Naive thymus-derived CD4-positive, alpha-beta T cell (primary cell): Measurements from ENCODE around the gene DEFB132. TPM values are rescaled to one million over a fixed set of nuclear protein-coding genes. Genes with fewer than 3 reads are reported as not detected.
"Not testable (repeated sequence)": the region's sequence is repeated elsewhere in the genome, so short reads cannot be mapped to it uniquely, and the experiment has no call there.

Experiments used
- ATAC-seq: fragments of 150-1000 bp; cut with Tn5 transposase; 2 replicates; pipeline ENCODE4 v1.10.0; 2021; ENCODE audit warnings: mild to moderate bottlenecking, moderate library complexity
- CTCF ChIA-PET: fragments of 350-600 bp; sonication (Branson Sonifier 250); formaldehyde crosslinking; loops from one replicate; lab custom pipeline; 2021; ENCODE audit warnings: antibody characterized with exemption; lab: Charles Lee
- POLR2A ChIA-PET: fragments of 350-600 bp; sonication (Branson Sonifier 250); formaldehyde crosslinking; loops from one replicate; lab custom pipeline; 2021; ENCODE audit warnings: antibody characterized with exemption, inconsistent platforms; lab: Charles Lee
- DNase-seq, 9 donors: peaks; one replicate each; pipeline versions ENCODE4 v3.0.0 to v3.0.0-alpha.2; 2020 to 2022; ENCODE audit warnings: mixed read lengths in 1 of 9
- H3K27ac ChIP-seq: one replicate; pipeline ENCODE4 v1.7.0; 2013; ENCODE audit warnings: mild to moderate bottlenecking, low read depth, low read length, moderate library complexity
- H3K27me3 ChIP-seq, 2 donors: one replicate each; pipeline ENCODE4 v1.7.0; 2013; ENCODE audit warnings: low read length in 2 of 2, mild to moderate bottlenecking in 2 of 2, moderate library complexity in 2 of 2; ENCODE audit not compliant: control insufficient read depth in 2 of 2, insufficient read depth in 2 of 2
- H3K36me3 ChIP-seq, 3 experiments: 1 replicate in 2 of 3; 2 replicates in 1 of 3; pipeline ENCODE4 v1.7.0; 2013; ENCODE audit warnings: low read length in 3 of 3, mild to moderate bottlenecking in 3 of 3, moderate library complexity in 1 of 3; ENCODE audit not compliant: insufficient read depth in 3 of 3, control insufficient read depth in 2 of 3
- H3K4me1 ChIP-seq, 2 donors: one replicate each; pipeline ENCODE4 v1.7.0; 2013; ENCODE audit warnings: low read length in 2 of 2, mild to moderate bottlenecking in 2 of 2, moderate library complexity in 1 of 2; ENCODE audit not compliant: control insufficient read depth in 2 of 2, insufficient read depth in 2 of 2
- H3K4me3 ChIP-seq: 2 replicates; pipeline ENCODE4 v1.7.0; 2013; ENCODE audit warnings: mild to moderate bottlenecking, low read length
- H3K9me3 ChIP-seq, 3 experiments: 1 replicate in 2 of 3; 2 replicates in 1 of 3; pipeline ENCODE4 v1.7.0; 2013; ENCODE audit warnings: low read length in 3 of 3; ENCODE audit not compliant: control insufficient read depth in 2 of 3
- H3K27ac Mint-ChIP-seq, 9 donors: one replicate each; pipeline ENCODE4 v1.8.0; 2020 to 2022; ENCODE audit warnings: mixed read lengths in 9 of 9, mild to moderate bottlenecking in 8 of 9, moderate library complexity in 5 of 9, inconsistent platforms in 2 of 9
- H3K27me3 Mint-ChIP-seq, 5 donors: one replicate each; pipeline ENCODE4 v1.8.0; 2021 to 2022; ENCODE audit warnings: mixed read lengths in 5 of 5, mild to moderate bottlenecking in 1 of 5
- H3K36me3 Mint-ChIP-seq, 5 donors: one replicate each; pipeline ENCODE4 v1.8.0; 2020 to 2022; ENCODE audit warnings: mixed read lengths in 5 of 5, mild to moderate bottlenecking in 3 of 5, inconsistent platforms in 1 of 5
- H3K4me1 Mint-ChIP-seq, 7 donors: one replicate each; pipeline ENCODE4 v1.8.0; 2020 to 2022; ENCODE audit warnings: mixed read lengths in 7 of 7, mild to moderate bottlenecking in 3 of 7, inconsistent platforms in 1 of 7
- H3K4me3 Mint-ChIP-seq, 10 donors: one replicate each; pipeline ENCODE4 v1.8.0; 2020 to 2022; ENCODE audit warnings: mild to moderate bottlenecking in 10 of 10, mixed read lengths in 10 of 10, moderate library complexity in 6 of 10, inconsistent platforms in 2 of 10
- H3K9me3 Mint-ChIP-seq, 11 donors: one replicate each; pipeline ENCODE4 v1.8.0; 2020 to 2022; ENCODE audit warnings: mixed read lengths in 11 of 11, mild to moderate bottlenecking in 4 of 11, inconsistent platforms in 1 of 11, moderate library complexity in 1 of 11
- intact Hi-C, 2 donors: fragments of 100-400 bp; cut with micrococcal nuclease; formaldehyde crosslinking; loops; one replicate each; pipeline ENCODE4 v1.15.1; 2023
- polyA plus RNA-seq, 2 donors: library from polyadenylated mRNA; unstranded; fragments of 300-500 nt; fragmentation: Illumina TruSeq; gene quantifications; one replicate each; pipeline ENCODE4 v1.2.3, GENCODE V29; 2021
- total RNA-seq, 6 experiments: library from RNA in 5 of 6; stranded (reverse) in 5 of 6; gene quantifications; 1 replicate in 5 of 6; 2 replicates in 1 of 6; pipeline ENCODE4 v1.2.3 and lab custom pipeline; 2021 to 2026

Gene DEFB132
- total and polyA plus RNA-seq, 7 experiments from 2014 or later: not detected

DNA sequence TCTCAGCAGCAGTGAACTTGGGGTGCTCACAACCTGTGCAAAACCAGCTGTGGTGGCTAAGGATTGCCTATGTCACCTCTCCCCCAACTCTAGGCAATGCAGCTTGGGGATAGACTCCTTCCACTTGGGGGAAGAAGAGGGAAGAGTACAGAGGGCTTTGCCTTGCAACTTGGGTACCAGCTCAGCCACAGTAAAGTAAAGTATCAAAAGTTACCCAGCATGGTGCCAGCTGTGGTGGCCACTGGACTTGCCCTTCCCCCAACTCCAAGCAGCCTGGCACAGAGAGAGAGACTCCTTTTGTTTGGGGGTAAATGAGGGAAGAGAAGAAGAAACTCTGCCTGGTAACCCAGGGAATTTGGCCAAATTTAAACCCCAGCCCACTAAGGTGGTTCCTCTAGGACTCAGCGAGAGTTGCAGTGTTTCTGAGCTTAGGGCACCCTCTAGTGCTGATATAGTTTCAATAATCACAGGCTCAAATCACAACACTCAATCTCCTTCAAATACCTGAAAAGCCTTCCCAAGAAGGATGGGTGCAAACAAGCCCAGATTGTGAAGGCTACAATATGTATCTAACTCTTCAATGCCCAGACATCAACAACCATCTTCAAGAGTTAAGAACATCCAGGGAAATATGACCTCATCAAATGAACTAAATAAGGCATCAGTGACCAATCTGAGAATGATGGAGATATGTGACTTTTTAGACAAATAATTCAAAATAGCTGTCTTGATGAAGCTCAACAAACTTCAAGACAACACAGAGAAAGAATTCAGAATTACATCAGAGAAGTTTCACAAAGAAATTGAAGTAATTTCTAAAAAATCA, 38.0 kb upstream of the DEFB132 start:
- Histone ChIP-seq H3K36me3 (no peaks in the 10 kb centered on the region), H3K27ac (no peak overlapping the region), H3K4me3 (no peak overlapping the region), H3K9me3 (no peaks in the 10 kb centered on the region), H3K27me3 (no peaks in the 10 kb centered on the region), H3K4me1 (no peaks in the 10 kb centered on the region)
- ATAC-seq (peak; percentile 29), DNase-seq (peak in 1 of 9 donors; percentile 7)
- POLR2A ChIA-PET: no interaction called here
- peaks cover 8 to 55% (median 18%) of the 10 kb centered on the region in 5 donors for H3K27me3 Mint-ChIP-seq
- no peak overlapping the region for H3K4me3 Mint-ChIP-seq
- no peak overlapping the region for H3K27ac Mint-ChIP-seq
- intact Hi-C loops: no loop called here
- no peaks in the 10 kb centered on the region for H3K36me3 Mint-ChIP-seq
- no peaks in the 10 kb centered on the region for H3K9me3 Mint-ChIP-seq
- CTCF ChIA-PET: interaction anchor here (0.7 to 2.1 kb wide), 3 partner anchors 12 to 47 kb away, joined by 3 to 7 read pairs (median 6); no protein-coding TSS in a partner anchor
- H3K4me1 Mint-ChIP-seq: no peaks in the 10 kb centered on the region

DNA sequence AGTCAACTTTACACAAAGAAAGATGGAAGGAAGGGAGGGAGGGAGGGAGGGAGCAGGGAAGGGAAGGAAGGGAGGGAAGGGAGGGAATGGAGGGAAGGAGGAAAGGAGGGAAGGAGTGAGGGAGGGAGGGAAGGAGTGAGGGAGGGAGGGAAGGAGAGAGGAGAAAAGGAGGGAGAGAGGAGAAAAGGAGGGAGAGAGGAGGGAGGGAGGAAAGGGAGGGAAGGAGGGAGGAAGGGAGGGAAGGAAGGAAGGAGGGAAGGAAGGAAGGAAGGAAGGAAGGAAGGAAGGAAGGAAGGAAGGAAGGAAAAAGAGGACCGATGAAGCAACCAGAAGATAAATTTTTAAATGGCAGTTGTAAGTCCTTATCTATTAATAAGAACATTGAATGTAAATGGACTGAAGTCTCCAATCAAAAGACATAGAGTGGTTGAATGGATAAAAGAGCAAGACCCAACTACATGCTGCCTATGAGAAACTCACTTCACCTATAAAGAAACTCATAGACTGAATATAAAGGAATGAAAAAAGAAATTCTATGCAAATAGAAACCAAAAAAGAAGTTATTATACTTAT, 36.2 kb upstream of the DEFB132 start:
- Mint-ChIP-seq H3K4me1 (peaks cover 0 to 10% (median 7%) of the 10 kb centered on the region in 7 donors), H3K9me3 (peaks cover 0 to 5% (median 0%) of the 10 kb centered on the region in 11 donors), H3K27me3 (peaks cover 8 to 51% (median 18%) of the 10 kb centered on the region in 5 donors), H3K4me3 (no peak overlapping the region), H3K27ac (no peak overlapping the region), H3K36me3 (peaks cover 0 to 4% (median 0%) of the 10 kb centered on the region in 5 donors)
- intact Hi-C loops: no loop called here
- Histone ChIP-seq H3K4me3 (no peak overlapping the region), H3K27me3 (no peaks in the 10 kb centered on the region), H3K27ac (no peak overlapping the region), H3K36me3 (no peaks in the 10 kb centered on the region), H3K4me1 (peaks cover 0 to 4% of the 10 kb centered on the region in 2 donors), H3K9me3 (no peaks in the 10 kb centered on the region)
- ChIA-PET CTCF (interaction anchor here (0.6 kb wide), 1 partner anchor 19 kb away, joined by 5 read pairs; no protein-coding TSS in a partner anchor), POLR2A (interaction anchor here (0.6 kb wide), 1 partner anchor 17 kb away, joined by 3 read pairs; no protein-coding TSS in a partner anchor)
- no peak for DNase-seq
- no peak for ATAC-seq

GRCh38 chr20:225879-226278, 31.6 kb upstream of the DEFB132 start:
- H3K9me3 ChIP-seq, DNase-seq, H3K4me3 ChIP-seq, H3K36me3 Mint-ChIP-seq, intact Hi-C loops, H3K27ac ChIP-seq, ATAC-seq, H3K36me3 ChIP-seq, H3K27me3 ChIP-seq, H3K9me3 Mint-ChIP-seq: not testable (repeated sequence)
- POLR2A ChIA-PET: interaction anchor here (0.7 to 1.0 kb wide), 3 partner anchors 16 to 99 kb away, joined by 3 read pairs; partner anchors contain the start of genes DEFB132 and SOX12
- Mint-ChIP-seq H3K4me1 (peaks cover 8 to 41% (median 29%) of the 10 kb centered on the region in 7 donors), H3K27me3 (peaks cover 2 to 25% (median 2%) of the 10 kb centered on the region in 5 donors), H3K4me3 (peak overlapping the region in 5 of 10 donors; percentile 23 to 52 (median 36)), H3K27ac (peak overlapping the region in 7 of 9 donors; percentile 58 to 95 (median 80))
- H3K4me1 ChIP-seq: peaks cover 0 to 26% of the 10 kb centered on the region in 2 donors
- CTCF ChIA-PET: interaction anchor here (1.4 kb wide), 2 partner anchors 40 to 105 kb away, joined by 5 read pairs; no protein-coding TSS in a partner anchor

DNA sequence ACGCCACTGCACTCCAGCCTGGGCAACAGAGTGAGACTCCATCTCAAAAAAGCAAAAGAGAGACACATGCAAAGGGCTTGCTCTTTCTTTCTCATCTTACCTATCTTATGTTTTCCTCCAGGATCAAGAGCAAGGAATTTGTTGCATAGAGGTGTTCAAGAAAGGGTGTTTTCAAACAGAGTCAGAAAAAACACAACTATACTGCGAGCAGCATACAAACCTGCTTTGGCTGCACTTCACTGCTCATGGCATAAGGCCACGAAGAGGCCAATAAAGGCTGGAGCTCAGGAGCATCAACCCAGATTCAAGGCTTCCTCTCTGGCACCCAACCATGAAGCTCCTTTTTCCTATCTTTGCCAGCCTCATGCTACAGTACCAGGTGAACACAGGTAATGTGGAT, 30.6 kb upstream of the DEFB132 start, which contains the start of gene DEFB129:
TSS of gene DEFB129 (plus strand) at position 301 of the 400 bp plus-strand sequence. CDS start at position 332, 31 bp downstream.
- Mint-ChIP-seq H3K27ac (peak within 1 kb of the TSS; percentile 46 to 95 (median 80)), H3K27me3 (peaks cover 0 to 18% (median 0%) of the 10 kb centered on the region in 5 donors), H3K4me1 (peaks cover 8 to 41% (median 29%) of the 10 kb centered on the region in 7 donors), H3K36me3 (peaks cover 0 to 4% (median 0%) of the 10 kb centered on the region in 5 donors), H3K9me3 (peaks cover 0 to 5% (median 0%) of the 10 kb centered on the region in 11 donors), H3K4me3 (peak within 1 kb of the TSS in 9 of 10 donors; percentile 29 to 69 (median 39))
- Histone ChIP-seq H3K4me3 (no peak within 1 kb of the TSS), H3K4me1 (peaks cover 0 to 26% of the 10 kb centered on the region in 2 donors), H3K36me3 (no peaks in the 10 kb centered on the region), H3K9me3 (no peaks in the 10 kb centered on the region), H3K27me3 (no peaks in the 10 kb centered on the region), H3K27ac (peak within 1 kb of the TSS; percentile 44)
- CTCF ChIA-PET: interaction anchor here (0.6 to 1.4 kb wide), 6 partner anchors 10 to 103 kb away, joined by 4 to 6 read pairs (median 5); partner anchors contain the start of gene DEFB132
- no peak for ATAC-seq
- DNase-seq: no peak
- POLR2A ChIA-PET: interaction anchor here (0.5 to 2.6 kb wide), 6 partner anchors 9 to 73 kb away, joined by 3 to 7 read pairs (median 4); no protein-coding TSS in a partner anchor
- intact Hi-C loops: no loop called here

DNA sequence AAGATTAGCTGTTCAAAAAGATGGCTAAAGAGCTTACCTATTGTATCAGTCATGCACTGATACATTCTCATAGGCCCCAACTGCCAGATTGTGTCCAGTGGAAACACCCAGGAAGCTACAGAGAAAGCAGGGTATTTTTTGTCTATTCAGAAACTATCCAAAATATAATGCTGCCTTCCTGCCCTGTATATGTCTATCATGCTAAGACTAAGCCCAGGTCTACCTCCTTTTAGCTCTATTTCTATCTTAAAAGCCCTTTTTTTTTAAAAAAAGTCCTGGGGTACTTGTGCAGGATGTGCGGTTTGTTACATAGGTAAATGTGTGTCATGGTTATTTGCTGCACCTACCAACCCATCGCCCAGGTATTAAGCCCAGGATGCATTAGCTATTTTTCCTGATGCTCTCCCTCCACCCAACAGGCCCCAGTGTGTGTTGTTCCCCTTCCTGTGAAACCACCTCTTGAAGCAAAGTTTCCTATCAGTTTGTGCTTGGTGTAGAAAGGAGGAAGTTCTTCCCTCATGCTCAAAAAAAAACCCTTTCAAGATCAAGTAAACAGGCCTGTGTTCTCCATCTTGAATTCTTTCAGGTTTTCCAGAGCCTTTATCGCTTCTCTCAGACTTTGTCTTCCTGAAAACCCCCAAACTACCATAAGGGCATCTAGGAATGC, 30.0 kb upstream of the DEFB132 start:
- H3K4me3 Mint-ChIP-seq: peak overlapping the region in 8 of 10 donors; percentile 14 to 69 (median 42)
- peak overlapping the region; percentile 44 for H3K27ac ChIP-seq
- CTCF ChIA-PET: interaction anchor here (0.6 to 1.2 kb wide), 5 partner anchors 10 to 102 kb away, joined by 4 to 6 read pairs (median 5); partner anchors contain the start of gene DEFB132

More for the DNA sequence above, 30.0 kb upstream of the DEFB132 start:
- Histone ChIP-seq H3K4me3 (no peak overlapping the region), H3K4me1 (peaks cover 0 to 26% of the 10 kb centered on the region in 2 donors), H3K9me3 (no peaks in the 10 kb centered on the region), H3K36me3 (no peaks in the 10 kb centered on the region), H3K27me3 (no peaks in the 10 kb centered on the region)
- Mint-ChIP-seq H3K4me1 (peaks cover 8 to 41% (median 29%) of the 10 kb centered on the region in 7 donors), H3K27me3 (peaks cover 0 to 13% (median 0%) of the 10 kb centered on the region in 5 donors), H3K27ac (peak overlapping the region; percentile 46 to 95 (median 80)), H3K36me3 (peaks cover 0 to 4% (median 0%) of the 10 kb centered on the region in 5 donors), H3K9me3 (peaks cover 0 to 5% (median 0%) of the 10 kb centered on the region in 11 donors)
- intact Hi-C loops: no loop called here
- ATAC-seq (peak; percentile 69), DNase-seq (peak in 7 of 9 donors; percentile 11 to 55 (median 47))
- POLR2A ChIA-PET: interaction anchor here (0.5 to 2.6 kb wide), 5 partner anchors 9 to 73 kb away, joined by 4 to 7 read pairs (median 5); no protein-coding TSS in a partner anchor
